Stimulated activated CD4-positive, alpha-beta T cell treated with anti-CD3 and anti-CD28 coated beads, Interleukin-4, amount 100 ng/mL, for 48 hours (primary cell): ENCODE measurements around the gene CCNL1.
A peak's percentile ranks its signal among the peaks of the same experiment; 100 is the strongest.

Experiments
- DNase-seq, 2 donors: peaks; one replicate each; pipeline ENCODE4 v3.0.0-alpha.2; 2020; ENCODE audit warnings: low read depth in 2 of 2

The CCNL1 gene

DNA sequence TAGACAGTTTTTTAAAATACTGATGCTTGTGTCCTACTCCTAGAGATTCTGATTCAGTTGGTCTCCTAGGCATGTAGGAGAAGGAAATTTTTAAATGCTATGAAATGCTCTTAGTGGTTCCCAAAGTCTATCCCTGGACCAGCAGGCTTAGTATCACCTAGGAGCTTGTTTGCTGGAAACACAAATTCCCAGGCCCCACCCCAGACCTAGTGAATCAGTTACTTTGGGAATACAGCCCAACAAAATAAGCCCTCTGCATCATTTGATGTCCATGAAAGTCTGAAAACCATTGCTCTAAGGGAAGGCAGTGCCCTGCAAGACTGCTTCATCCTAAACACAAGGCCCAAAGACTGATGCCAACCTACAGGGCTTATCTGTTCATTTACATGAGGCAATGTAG, 36.3 kb downstream of the CCNL1 start:
- DNase-seq, result no peak

DNA sequence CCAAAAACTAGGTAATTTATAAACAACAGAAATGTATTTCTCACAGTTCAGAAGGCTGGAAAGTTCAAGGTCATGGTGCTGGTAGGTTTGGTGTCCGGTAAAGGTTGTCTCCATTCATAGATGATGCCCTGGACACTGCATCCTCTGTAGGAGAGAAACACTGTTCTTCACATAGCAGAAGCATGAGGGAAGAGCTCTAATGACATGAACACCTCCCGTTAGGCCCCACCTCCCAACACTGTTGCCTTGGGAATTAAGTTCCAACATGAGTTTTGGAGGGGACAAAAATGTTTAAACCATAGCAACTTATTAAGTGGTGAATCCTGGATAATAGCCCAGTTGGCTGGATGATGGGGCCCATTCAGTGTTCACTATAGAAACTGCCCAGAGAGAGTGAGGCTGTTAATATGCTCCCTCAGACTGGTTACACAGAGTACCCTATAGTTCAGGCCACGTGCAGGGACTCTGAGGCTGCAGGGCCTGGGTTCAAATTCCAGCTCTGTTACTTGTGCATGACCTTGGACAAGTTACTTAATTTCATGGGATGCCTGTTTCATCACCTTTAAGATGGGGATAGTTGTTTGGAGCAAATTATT, 37.0 kb downstream of the CCNL1 start:
- DNase-seq, result no peak

DNA sequence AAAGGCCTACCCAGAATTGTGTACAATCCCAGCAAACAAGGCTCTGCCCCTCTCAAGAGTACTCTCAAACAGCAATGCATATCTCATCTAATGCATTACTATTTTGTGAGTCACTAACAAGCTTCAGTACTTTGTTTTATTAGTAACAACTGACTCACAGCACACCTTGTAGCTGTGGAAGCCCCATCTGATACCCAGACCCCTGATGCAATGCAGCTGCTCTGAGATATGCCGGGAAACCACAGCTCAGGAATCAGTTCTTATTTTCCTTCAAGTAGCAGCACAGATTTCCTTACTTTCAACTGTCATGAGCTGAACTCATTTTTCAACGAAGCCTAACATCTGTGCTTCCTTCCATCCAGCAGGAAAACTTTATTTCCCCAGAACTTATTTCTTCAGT, 37.8 kb downstream of the CCNL1 start:
- DNase-seq, result no peak

DNA sequence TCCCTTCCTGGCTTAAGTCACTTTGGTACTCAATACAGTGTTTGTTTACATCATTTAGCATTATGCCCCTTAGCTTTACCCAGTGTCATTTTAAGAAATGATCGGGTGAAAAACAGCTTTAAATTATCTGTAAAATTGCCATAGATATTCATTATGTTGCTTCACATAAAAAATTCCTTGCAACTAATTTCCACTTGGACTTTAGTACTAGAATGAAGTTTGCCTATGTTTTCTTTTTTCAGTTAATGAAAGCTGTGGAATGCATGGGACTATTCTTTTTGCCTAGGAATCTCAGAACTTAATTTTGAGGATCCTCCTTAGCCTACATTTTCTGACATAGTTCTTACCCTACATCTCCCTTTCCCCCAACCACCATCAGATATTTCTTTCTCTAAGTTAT, 38.4 kb downstream of the CCNL1 start:
- no peak for DNase-seq

DNA sequence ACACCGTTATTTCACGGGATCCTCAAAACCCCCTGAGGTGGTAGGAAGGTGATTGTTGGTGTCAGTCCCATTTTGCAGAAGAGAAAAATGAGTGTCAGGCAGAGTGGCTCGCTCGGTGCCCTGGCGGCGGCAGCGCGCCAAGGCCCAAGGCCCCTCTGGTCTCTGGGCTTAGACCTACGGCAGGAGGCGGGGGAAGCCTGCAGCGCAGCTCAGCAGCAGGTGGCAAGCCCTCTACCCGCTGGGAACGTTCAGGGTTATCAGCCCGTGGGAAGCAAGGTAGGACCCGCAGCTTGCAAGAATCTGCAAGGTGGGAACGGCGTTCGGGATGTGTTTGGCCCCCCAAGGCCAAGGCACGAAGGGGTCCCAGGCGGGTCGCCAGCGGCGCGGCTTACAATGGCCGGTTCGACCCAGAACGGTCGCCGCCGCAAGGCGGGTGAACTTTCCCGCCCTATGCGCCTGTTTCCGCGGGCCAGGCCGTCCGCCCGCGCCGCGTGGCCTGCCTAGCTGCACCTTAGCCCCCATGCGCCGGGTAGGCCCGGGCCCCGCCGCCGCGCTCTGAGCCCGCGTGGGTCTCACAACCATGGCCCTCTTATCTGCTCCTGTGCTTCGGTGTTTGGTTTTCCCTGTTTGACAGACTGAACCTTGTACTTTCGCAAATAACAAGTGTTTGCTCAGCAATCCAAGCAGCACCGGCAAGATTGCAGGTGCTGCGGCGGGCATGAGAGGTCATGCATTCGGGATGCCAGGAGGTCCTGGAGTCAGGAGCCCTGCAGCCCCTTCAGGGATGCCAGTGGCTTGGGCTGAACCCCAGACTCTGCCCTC, 39.7 kb downstream of the CCNL1 start:
- no peak for DNase-seq

DNA sequence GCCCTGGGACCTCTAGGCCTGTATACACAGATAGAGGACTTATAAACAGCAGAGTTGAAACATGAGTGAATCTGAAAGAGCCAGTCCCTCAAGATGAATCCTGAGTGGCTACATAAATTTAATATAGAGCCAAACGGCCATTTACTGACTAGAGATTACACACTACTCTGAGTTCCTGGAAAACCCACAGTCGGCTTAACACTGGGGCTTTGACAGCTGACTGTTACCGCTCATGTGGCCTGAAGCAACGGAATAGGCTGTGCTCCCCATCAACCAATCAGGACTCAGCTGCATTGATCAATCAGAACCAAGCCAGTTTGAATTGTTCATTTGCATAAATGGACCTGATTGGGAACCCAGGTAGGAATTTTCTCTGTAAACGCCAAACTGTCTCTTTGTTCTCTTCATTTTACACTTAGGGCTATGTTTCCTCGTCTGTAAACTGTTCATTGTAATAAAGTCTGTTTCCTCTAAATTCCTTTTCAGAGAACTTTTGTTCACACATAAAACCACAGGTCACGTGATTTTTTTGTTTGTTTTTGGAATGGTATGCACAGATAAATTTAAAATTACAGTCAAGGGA, 40.5 kb downstream of the CCNL1 start:
- DNase-seq, result peak in 1 of 2 donors; percentile 16

DNA sequence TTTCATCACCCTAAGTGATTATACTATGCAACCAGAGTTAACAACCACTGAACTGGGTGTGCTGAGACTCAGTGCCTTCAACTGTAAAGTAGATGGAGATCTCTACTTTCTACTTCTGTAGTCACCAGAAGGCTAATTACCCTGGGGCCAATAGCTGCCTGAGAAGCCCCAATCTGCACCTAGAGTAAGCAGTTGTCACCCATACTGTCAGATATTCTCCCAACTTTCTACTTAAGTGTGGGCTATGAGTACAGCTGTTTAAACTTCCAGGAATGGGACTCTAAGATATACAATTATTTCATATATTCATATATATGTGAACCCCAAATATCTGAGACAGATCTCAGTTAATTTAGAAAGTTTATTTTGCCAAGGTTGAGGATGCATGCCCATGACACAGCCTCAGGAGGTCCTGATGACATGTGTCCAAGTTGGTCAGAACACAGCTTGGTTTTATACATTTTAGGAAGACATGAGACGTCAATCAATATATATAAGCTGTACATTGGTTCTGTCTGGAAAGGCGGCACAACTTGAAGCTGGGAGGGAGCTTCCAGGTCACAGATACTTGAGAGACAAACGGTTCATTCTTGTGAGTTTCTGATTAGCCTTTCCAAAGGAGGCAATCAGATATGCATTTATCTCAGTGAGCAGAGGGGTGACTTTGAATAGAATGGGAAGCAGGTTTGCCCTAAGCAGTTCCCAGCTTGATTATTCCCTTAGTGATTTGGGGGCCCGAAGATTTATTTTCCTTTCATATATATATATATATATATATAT, 41.9 kb downstream of the CCNL1 start:
- no peak for DNase-seq

DNA sequence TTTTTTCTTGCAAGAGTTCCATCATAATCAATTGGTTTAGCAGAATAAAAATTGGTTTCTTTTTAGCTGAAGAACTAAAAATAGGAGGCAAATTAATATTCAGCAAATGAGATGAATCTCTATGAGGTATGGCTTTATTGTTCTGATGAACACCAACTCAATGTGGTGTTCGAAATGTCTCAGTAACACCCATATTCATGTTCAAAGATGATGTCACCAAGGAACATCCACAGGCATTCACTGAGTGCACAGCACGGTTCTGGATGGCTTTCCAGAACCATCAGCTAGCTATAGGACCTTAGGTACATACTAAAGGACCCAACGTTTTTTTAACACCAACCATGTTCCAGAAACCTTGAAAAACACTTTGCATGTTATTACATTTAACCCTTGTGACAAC, 42.7 kb downstream of the CCNL1 start:
- no peak for DNase-seq

DNA sequence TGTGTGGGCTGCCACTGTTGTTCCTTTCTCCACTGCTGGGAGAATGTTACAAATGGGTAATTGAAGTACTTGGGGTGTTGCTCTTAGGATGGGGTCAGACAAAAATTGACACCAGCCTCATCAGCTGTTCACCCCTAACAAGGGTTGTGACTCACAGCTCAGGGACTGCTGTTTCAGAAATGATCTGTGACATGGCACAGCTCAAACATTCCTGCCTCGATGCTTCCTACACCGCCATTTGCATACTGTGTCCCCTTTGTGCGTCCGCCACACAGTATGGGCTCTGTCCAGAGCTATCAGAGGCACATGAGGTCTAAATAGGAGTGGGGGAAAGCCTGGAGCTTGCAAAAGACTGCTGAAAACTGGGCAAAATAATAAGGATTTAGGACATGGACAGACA, 43.9 kb downstream of the CCNL1 start:
- DNase-seq, result no peak

DNA sequence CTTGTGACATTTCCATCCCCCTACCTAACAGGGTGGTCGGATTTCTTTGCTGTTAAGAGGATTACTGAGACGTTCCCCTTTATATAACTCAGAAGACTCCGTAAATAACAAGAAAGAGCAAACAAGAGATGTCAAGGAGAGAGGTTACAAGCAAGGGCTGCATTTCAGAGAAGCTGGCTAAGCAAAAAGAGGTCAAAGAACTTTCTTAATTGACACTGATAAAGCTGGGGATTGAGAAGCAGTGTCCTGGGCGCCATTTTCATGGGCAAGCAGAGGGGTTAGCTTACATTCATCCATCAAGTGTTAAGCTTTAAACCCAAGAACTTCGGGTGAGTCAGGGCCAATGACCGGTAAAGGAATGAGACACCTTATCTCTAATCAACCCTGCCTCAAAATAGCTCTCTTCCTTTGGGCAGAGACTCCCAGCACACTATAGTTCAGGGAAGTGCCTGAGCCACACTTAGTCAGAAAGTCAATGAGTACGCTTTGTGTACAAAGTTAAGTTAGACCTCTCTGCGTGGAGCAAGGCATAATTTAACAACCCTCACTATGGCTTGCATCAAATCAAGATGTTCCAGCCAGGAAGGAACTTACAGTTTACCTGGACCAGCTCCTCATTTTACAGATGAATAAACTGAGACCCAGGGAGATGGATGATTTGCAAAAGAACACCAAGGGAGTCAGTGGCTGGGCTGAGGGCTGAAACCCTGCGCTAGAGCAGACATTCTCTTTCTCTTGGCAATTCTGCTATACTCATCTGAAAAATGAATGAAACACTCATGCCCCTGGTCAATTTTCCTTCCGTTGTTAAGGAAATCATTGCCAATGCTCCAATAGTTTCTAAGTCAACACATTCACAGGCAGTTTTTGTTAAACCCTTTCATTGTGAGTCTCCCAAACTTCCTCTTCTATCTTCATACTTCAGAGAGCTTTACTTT, 44.6 kb downstream of the CCNL1 start:
- no peak for DNase-seq

DNA sequence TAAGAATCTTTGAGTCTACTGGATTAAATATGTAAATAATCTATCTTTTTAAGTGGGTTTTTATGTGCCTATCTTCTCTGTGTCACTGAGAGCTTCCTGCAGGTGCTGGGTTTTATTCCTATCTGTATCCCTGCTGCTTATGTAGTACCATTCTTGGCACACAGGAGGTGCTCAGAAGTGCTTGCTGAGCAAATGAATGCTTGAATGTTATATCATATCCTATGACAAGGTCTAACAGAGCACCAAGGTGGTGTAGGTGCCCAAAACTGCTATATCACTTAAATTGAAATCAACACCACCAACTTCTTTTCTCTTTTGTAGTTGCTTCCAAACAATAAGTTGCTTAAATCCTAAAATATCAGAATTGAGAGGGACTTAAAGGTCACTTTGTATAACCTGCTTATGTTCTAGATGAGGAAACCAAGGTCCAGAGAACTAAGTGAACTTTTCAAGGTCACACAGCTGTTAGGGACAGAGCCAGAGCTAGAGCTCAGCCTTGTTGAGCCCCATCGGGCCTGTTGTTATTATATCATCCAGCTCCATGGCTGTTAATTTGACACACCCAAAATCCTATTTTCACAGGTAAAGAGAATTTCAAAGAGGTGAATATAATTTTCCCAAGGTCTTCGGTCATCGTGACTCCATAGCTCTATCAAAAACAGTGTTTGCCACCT, 46.0 kb downstream of the CCNL1 start:
- DNase-seq, result no peak

DNA sequence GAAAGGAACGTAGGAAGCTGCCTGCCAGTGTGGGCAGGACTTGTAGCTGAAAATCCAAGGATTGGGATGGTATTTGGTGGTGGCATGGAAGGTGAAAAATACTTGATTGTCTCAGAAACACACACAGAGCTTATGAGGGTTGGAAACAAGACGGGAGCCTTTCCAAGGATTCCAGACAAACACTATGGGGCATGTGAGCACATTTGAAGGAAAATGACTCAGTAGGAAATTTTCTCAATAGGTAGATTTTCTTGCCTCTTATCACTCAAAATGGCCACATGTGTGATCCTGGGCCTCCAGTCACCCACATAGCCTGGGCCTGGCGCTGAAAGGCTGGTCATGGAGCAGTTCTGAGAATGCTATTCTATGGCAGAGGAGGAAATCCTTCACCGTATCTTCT, 47.4 kb downstream of the CCNL1 start:
- DNase-seq, result no peak

DNA sequence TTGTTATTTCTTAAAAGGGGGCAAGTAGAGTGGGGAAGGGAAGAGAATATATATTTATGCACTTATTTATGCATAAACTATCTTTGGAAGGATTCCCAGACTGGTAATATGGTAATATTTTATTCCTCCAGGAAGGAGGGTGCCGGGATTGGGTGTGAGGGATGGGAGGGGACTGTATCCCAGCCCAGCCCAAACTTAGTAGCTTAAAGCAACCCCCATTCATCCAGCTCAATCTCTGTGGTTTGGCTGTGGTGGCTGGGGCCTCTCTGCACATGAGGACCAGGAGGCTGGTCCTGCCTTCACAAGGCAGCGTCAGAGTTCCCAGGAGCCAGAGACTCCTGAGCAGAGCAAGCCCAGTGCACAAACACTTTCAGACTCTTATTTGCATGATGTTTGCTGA, 48.4 kb downstream of the CCNL1 start:
- DNase-seq, result no peak

DNA sequence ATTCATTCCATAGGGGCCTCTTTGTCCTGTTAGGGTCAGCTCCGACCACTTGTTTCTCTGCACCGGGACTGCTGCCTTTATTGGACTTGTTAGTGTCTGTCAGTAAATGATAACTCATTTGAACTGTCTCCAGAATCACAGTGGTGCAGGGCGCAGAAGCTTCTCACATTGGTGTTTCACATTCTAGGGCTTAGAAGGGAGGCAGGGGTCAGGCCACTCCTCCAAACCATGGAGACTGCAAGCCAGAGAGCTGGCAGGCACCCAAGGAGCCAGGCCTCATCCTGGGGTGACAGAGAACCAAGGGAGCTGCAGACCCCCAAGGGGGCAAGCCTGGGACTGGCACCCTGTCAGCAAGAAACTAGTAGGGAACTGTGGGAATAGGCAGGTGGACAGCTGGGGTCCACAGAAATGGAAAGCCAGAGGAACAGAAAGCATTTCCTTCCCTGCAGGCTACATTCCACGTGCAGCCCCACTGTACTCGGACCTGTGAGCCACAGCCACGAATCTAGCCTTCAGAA, 49.1 kb downstream of the CCNL1 start:
- DNase-seq, result no peak

DNA sequence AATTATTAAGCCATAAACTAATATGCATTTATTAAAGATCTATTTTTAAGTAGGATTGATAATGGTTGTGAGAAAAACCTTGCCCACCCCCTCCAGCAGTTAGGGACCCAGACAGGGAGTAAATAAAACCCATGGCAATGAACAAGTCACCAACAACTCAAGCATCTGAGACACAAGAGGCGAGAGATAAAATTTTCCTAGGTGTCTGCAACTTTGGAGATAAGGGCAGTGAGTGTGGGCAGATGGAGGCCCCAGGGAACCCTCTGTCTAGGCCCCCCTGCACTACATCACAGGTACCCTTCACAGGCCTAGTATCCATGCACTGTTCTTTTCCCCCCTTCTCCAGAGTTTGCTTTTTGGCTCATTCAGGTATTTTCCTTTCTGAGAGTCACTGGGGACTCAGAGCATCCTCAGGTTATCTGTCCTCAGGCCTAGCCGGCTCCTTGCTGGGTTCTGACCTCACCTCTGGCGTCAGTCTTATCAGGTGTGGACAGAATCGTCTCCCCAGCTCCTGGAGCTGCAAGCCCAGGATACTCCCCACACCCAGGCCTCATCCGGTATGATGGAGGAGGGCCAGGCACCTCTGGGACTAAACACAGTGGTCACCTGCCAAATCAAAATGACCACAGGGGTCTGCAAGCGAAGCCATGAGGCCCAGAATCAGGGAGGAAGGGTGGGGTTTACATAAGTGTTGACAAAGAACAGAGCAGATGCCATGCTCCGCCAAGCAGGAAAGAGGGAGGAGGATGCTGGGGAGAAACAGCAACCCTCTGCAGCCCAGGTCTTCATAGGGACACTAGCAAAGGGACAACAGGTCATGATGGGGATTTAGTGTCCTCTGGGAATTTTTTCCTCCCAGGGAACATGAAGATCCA, 50.4 kb downstream of the CCNL1 start:
- DNase-seq, result no peak

DNA sequence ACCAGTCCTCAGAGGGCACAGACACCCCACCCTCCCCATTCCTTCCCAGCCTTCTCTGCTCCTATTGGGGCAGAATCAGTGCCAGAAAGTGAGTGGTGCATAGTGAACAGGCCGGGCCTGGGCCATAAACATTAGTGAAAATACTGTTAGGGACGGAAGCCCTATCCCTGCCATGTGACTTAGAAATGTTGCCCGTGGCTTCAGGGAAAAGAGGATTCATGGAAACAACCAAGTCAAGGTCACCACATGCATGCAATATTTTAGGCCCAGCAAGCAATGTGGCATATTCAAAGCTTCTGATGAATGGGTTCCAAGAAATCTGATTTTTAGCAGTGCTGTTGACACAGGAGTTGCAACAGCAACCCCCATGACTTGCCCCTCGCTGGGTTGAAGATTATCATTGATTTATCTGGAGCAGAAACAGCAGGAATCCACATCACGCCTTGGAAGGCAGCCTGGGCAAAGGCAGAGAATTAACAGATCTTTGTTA, 52.3 kb downstream of the CCNL1 start:
- DNase-seq, result no peak

DNA sequence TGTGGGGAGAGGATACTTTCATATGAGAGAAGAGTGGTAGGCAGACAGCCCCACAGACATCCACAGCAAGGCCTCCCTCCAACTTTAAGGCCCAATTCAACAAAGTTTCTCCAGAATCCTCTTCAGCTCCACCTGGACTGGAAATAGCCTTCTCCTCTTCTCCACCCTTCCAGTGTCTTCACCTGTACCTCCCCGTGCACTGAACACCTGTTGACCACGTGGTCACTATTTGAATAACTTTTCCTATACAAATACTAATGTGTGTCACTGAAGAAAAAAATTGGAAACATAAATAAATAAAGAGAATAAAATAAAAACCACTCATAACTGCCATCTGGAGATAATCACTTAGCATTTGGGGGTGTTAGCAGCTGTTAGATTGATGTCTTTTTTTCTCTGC, 52.9 kb downstream of the CCNL1 start:
- no peak for DNase-seq

DNA sequence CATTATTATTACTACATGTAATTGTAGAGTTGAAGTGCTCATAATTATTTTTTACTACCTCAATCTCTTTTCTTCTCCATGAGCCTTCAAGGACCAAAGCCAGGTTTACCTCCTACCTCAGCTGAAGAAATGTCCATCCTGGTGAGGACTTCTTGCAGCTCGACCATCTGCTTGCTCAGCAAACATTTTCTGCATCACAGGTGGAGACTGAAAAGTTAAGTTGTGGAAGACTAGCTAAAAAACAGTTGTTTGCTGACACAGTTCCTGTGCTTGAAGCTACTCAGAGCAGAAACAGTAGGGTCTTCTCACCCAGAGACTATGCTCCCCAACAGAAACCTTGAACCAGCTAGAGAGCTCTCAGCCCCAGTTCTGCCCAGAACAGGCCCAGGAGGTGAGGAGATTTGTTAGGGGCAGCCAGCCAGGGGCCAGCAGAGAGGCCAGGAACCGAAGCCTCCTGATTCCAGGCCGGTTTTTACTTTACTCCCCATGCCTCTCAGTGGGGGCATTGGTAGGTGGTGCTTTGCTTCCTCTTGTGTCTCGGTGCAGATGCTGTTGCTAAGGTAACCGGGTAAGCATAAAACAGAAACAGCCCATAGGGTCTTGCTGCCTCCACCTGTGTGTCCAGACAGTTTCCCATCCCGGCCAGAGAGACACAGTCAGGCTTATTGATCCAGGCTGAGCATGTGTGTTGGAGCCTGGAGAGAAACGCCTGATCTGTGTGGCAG, 54.9 kb downstream of the CCNL1 start:
- no peak for DNase-seq

DNA sequence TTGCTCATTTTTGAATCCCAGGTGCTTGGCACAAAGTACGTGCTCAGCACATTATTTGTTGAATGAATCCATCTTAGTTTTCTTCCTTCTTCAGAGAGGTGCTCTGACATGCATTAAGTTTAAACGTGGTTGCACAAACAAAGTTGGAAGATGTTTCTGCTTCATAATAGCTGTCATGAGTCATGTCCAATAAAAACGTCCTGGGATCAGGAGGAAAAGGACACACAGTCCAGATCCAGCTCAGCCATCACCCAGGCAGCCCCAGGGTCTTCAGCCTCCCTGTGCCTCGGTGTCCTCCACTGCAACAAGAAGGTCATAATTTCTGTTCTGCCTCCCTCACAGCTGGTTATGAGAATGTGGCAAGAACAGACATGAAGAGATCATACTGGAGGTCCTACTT, 55.4 kb downstream of the CCNL1 start:
- no peak for DNase-seq
